ENCODE results near the gene VOPP1. TPM values are rescaled to one million over a fixed set of nuclear protein-coding genes. Genes with fewer than 3 reads are reported as not detected.

The VOPP1 gene
- polyA plus RNA-seq, 1 experiment, result 88.4 TPM

DNA sequence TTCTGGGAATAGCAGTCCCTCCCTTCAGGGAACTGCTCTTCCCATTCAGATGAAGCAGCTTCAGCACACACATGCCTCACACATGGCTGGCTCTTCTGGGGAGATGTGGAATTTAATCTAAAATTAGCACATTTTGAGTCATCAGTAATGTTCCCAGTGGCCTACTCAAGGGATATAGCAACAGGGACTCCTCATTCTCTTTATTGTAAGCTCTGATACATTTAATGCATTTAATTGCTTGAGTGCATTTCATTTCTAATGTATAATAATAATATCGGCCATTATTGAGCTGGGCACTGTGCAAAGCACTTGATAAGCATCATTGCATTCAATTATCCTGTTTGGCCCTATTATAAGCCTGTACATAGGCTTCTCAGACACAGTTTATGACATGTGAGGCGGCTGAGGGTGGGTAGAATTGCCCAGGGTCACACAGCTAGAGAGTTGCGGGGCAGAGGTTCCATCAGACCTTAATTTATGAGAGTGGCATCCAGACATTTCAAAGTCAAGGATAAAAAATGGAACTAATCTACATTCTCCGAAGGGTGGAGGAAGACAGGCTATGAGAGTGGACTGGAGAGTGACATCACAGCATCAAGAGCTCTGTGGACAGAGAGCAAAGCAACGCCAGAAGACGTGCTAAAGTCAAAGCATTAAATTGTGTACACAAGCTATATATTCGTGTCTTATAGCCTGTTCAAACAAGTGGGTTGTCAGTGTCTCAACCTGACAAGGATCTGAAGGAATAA lies 130.4 kb downstream of the VOPP1 start:
- no peaks in the 10 kb centered on the region for H3K9me3 ChIP-seq (ENCODE audit: control insufficient read depth, insufficient read depth, low read length)
- ChIA-PET POLR2A (interaction anchor here (0.9 kb wide), 1 partner anchor 32 kb away, joined by 3 read pairs; no protein-coding TSS in a partner anchor), CTCF (interaction anchor here (1.0 kb wide), 1 partner anchor 27 kb away, joined by 4 read pairs; no protein-coding TSS in a partner anchor)
- peak; percentile 47 for DNase-seq (ENCODE audit: low read depth, low spot score)
- TF ChIP-seq, protein P1, sequence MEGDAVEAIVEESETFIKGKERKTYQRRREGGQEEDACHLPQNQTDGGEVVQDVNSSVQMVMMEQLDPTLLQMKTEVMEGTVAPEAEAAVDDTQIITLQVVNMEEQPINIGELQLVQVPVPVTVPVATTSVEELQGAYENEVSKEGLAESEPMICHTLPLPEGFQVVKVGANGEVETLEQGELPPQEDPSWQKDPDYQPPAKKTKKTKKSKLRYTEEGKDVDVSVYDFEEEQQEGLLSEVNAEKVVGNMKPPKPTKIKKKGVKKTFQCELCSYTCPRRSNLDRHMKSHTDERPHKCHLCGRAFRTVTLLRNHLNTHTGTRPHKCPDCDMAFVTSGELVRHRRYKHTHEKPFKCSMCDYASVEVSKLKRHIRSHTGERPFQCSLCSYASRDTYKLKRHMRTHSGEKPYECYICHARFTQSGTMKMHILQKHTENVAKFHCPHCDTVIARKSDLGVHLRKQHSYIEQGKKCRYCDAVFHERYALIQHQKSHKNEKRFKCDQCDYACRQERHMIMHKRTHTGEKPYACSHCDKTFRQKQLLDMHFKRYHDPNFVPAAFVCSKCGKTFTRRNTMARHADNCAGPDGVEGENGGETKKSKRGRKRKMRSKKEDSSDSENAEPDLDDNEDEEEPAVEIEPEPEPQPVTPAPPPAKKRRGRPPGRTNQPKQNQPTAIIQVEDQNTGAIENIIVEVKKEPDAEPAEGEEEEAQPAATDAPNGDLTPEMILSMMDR (IDR thresholded peaks at IDR 0.05; ENCODE audit: low read depth, low read length), result no peak
- H3K27ac ChIP-seq (ENCODE audit: low read depth, low read length), result no peak overlapping the region
- no peak overlapping the region for H3K4me3 ChIP-seq (ENCODE audit: low read depth, low read length)
- H3K27me3 ChIP-seq (ENCODE audit: control insufficient read depth, insufficient read depth, low read length), result no peaks in the 10 kb centered on the region

DNA sequence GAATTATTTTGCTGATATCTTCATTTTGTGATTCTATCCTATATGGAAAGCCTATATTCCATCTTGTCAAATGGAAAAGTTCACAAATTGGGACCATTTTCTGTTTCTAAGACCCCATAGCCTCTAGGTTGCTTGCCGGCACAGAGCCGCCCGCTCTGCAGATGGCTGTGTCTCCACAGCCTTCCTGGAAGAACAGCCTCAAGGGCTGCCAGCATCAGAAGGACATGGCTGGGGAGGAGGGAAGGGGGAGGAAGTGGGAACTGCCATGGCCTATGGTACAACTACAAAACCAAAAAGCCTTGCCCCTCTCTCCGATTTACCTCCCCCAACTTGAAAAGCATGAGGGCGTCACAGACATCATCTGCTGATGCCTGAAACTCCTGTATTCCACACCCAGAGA lies 131.3 kb downstream of the VOPP1 start:
- TF ChIP-seq, protein P1 (IDR thresholded peaks at IDR 0.05; ENCODE audit: low read depth, low read length), result no peak
- Histone ChIP-seq H3K4me3 (ENCODE audit: low read depth, low read length) (no peak overlapping the region), H3K27me3 (ENCODE audit: control insufficient read depth, insufficient read depth, low read length) (no peaks in the 10 kb centered on the region), H3K27ac (ENCODE audit: low read depth, low read length) (no peak overlapping the region), H3K9me3 (ENCODE audit: control insufficient read depth, insufficient read depth, low read length) (no peaks in the 10 kb centered on the region)
- POLR2A ChIA-PET, result interaction anchor here (0.9 kb wide), 1 partner anchor 31 kb away, joined by 3 read pairs; no protein-coding TSS in a partner anchor
- DNase-seq (ENCODE audit: low read depth, low spot score), result no peak
- CTCF ChIA-PET, result no interaction called here

DNA sequence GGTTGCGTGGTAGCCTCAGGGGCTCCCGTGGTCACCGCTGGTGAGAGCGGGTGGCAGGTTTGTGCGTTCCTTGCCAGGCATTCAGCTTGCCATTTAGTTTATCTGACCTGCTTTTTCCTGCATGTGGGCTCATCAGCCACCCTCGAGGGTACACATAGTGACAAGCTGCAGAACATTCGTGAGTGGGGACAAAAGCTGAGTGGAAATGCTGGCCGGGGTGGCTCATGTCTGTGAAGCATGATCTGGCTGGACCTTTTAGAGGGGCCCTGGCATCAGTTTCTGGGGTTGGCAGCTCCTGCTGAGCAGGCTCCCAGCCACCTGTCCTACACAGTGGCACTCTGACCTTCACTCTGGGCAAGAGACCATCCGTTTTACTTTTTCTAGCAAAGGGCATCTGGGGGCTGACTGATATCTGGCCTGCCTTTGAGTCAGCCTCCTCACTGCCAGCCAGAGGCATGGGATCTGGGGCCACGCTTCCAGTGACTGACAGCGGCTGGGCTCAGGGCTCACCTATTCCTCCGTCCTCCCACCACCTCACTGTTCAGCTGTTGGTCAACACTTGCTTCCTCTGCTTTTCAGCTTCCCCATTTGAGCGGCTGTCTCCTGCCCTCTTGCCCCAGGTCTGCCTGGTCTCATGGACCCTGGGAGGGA lies 132.1 kb downstream of the VOPP1 start:
- no peak overlapping the region for H3K4me3 ChIP-seq (ENCODE audit: low read depth, low read length)
- DNase-seq (ENCODE audit: low read depth, low spot score), result no peak
- TF ChIP-seq, protein P1 (IDR thresholded peaks at IDR 0.05; ENCODE audit: low read depth, low read length), result no peak
- no peak overlapping the region for H3K27ac ChIP-seq (ENCODE audit: low read depth, low read length)
- ChIA-PET POLR2A (interaction anchor here (0.8 kb wide), 1 partner anchor 69 kb away, joined by 3 read pairs; no protein-coding TSS in a partner anchor), CTCF (interaction anchor here (1.0 kb wide), 1 partner anchor 25 kb away, joined by 3 read pairs; no protein-coding TSS in a partner anchor)
- H3K9me3 ChIP-seq (ENCODE audit: control insufficient read depth, insufficient read depth, low read length), result no peaks in the 10 kb centered on the region
- no peaks in the 10 kb centered on the region for H3K27me3 ChIP-seq (ENCODE audit: control insufficient read depth, insufficient read depth, low read length)

DNA sequence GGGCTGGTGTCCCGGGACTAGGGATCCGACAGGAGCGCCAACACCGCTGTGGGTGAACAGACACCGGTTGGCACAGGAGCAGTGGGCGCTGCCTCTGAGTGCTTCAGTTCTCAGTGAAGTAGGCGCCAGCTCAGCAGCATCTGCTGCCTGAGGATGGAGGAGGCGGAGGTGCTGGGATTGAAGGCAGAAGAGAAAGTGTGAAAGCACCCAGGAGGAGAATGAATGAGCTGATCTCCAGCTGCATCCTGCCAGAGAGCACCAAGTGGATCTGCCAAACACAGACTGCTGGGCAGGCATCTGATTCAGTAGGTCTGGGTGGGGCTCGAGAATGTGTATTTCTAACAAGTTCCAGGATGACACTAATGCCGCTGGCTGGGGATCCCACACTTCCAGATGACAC lies 132.7 kb downstream of the VOPP1 start:
- POLR2A ChIA-PET, result interaction anchor here (0.8 kb wide), 1 partner anchor 70 kb away, joined by 3 read pairs; no protein-coding TSS in a partner anchor
- no peak overlapping the region for H3K27ac ChIP-seq (ENCODE audit: low read depth, low read length)
- H3K4me3 ChIP-seq (ENCODE audit: low read depth, low read length), result no peak overlapping the region
- H3K27me3 ChIP-seq (ENCODE audit: control insufficient read depth, insufficient read depth, low read length), result no peaks in the 10 kb centered on the region
- TF ChIP-seq, protein P1 (IDR thresholded peaks at IDR 0.05; ENCODE audit: low read depth, low read length), result no peak
- H3K9me3 ChIP-seq (ENCODE audit: control insufficient read depth, insufficient read depth, low read length), result no peaks in the 10 kb centered on the region
- CTCF ChIA-PET, result interaction anchor here (1.0 kb wide), 1 partner anchor 24 kb away, joined by 3 read pairs; no protein-coding TSS in a partner anchor
- no peak for DNase-seq (ENCODE audit: low read depth, low spot score)
